Upper lobe of left lung (tissue), 4 donors: ENCODE measurements around the gene PPP6R3.

Source experiments
- EP300 ChIP-seq, 4 donors: sonication (generic); formaldehyde crosslinking; IDR thresholded peaks; one replicate each; pipeline ENCODE4 v1.5.1; 2017; ENCODE audit warnings: antibody characterized with exemption in 4 of 4, control low read depth in 2 of 4
- POLR2A ChIP-seq, 4 donors: fragments of 450-650 bp; IDR thresholded peaks; one replicate each; pipeline ENCODE4 v1.5.1; 2016 to 2017; ENCODE audit warnings: antibody characterized with exemption in 4 of 4, mild to moderate bottlenecking in 2 of 4
- POLR2AphosphoS5 ChIP-seq, 2 donors: sonication (generic); formaldehyde crosslinking; IDR thresholded peaks; one replicate each; pipeline ENCODE4 v1.5.1; 2017; ENCODE audit warnings: antibody characterized with exemption in 2 of 2
- TF ChIP-seq, protein P1 (sequence below), 6 experiments: fragments of 450-650 bp in 4 of 6; fragments of 200-600 bp in 2 of 6; sonication (generic) in 2 of 6; IDR thresholded peaks; one replicate each; pipeline ENCODE4 v1.5.1; 2016 to 2019; ENCODE audit warnings: antibody characterized with exemption in 6 of 6

GRCh38 chr11:68488623-68489022 lies 28.1 kb downstream of the PPP6R3 start:
- TF ChIP-seq, protein P1, sequence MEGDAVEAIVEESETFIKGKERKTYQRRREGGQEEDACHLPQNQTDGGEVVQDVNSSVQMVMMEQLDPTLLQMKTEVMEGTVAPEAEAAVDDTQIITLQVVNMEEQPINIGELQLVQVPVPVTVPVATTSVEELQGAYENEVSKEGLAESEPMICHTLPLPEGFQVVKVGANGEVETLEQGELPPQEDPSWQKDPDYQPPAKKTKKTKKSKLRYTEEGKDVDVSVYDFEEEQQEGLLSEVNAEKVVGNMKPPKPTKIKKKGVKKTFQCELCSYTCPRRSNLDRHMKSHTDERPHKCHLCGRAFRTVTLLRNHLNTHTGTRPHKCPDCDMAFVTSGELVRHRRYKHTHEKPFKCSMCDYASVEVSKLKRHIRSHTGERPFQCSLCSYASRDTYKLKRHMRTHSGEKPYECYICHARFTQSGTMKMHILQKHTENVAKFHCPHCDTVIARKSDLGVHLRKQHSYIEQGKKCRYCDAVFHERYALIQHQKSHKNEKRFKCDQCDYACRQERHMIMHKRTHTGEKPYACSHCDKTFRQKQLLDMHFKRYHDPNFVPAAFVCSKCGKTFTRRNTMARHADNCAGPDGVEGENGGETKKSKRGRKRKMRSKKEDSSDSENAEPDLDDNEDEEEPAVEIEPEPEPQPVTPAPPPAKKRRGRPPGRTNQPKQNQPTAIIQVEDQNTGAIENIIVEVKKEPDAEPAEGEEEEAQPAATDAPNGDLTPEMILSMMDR (IDR thresholded peaks at IDR 0.05) = no peak
- TF ChIP-seq EP300 (IDR thresholded peaks at IDR 0.05) (no peak), POLR2A (IDR thresholded peaks at IDR 0.05) (no peak), POLR2AphosphoS5 (IDR thresholded peaks at IDR 0.05) (no peak)
